Breast epithelium (tissue), 4 donors: Measurements from ENCODE around the gene GRM4. TPM values are rescaled to one million over a fixed set of nuclear protein-coding genes. Genes with fewer than 3 reads are reported as not detected.

Source experiments
- DNase-seq, 2 donors: peaks; one replicate each; pipeline ENCODE4 v3.0.0-alpha.2; 2019; ENCODE audit warnings: low spot score in 2 of 2
- H3K27ac ChIP-seq, 2 donors: fragments of 200-600 bp; sonication (generic) in 1 of 2; one replicate each; pipeline ENCODE4 v1.5.1; 2016 to 2019; ENCODE audit warnings: mild to moderate bottlenecking in 1 of 2
- H3K27me3 ChIP-seq, 2 donors: fragments of 200-600 bp; sonication (generic) in 1 of 2; one replicate each; pipeline versions ENCODE4 v1.5.1 to v1.6.0; 2017 to 2019; ENCODE audit warnings: control low read depth in 1 of 2, mild to moderate bottlenecking in 1 of 2
- H3K36me3 ChIP-seq: fragments of 200-600 bp; one replicate; pipeline ENCODE4 v1.5.1; 2019
- H3K4me1 ChIP-seq, 2 donors: fragments of 200-600 bp; sonication (generic); one replicate each; pipeline ENCODE4 v1.5.1; 2016 to 2019; ENCODE audit warnings: control low read depth in 1 of 2
- H3K4me3 ChIP-seq, 3 donors: fragments of 200-600 bp; sonication (generic); 1 replicate in 2 of 3; 2 replicates in 1 of 3; pipeline ENCODE4 v1.5.1; 2016 to 2019; ENCODE audit warnings: mild to moderate bottlenecking in 3 of 3, moderate library complexity in 2 of 3
- H3K9me3 ChIP-seq, 2 donors: fragments of 200-600 bp; sonication (generic) in 1 of 2; one replicate each; pipeline ENCODE4 v1.5.1; 2016 to 2019; ENCODE audit warnings: control low read depth in 1 of 2
- CTCF ChIP-seq, 3 donors: fragments of 450-650 bp; IDR thresholded peaks; one replicate each; pipeline ENCODE4 v1.5.1; 2016 to 2017; ENCODE audit warnings: antibody characterized with exemption in 3 of 3, mild to moderate bottlenecking in 3 of 3, moderate library complexity in 3 of 3
- POLR2A ChIP-seq: fragments of 450-650 bp; IDR thresholded peaks from one replicate; pipeline ENCODE4 v1.6.1; 2016; ENCODE audit warnings: antibody characterized with exemption, mild to moderate bottlenecking, moderate library complexity
- POLR2AphosphoS5 ChIP-seq, 3 donors: sonication (generic); formaldehyde crosslinking; IDR thresholded peaks; one replicate each; pipeline ENCODE4 v1.6.1; 2017; ENCODE audit warnings: antibody characterized with exemption in 3 of 3
- intact Hi-C: fragments of 100-400 bp; cut with DNase I; formaldehyde crosslinking; loops from one replicate; pipeline ENCODE4 v1.15.1; 2023; ENCODE audit warnings: low total_unique reads
- total RNA-seq, 3 donors: library from RNA; depleted of rRNA; stranded (reverse); fragments of >200 nt; gene quantifications; one replicate each; pipeline ENCODE4 v1.1.0, GENCODE V29; 2016

Gene GRM4
- total RNA-seq, 3 donors from 2014 or later = not detected

- Histone ChIP-seq H3K9me3 (no peaks in the 10 kb centered on the region), H3K4me3 (no peak overlapping the region), H3K4me1 (no peaks in the 10 kb centered on the region), H3K36me3 (no peaks in the 10 kb centered on the region), H3K27me3 (no peaks in the 10 kb centered on the region), H3K27ac (no peak overlapping the region)
- no peak for TF ChIP-seq POLR2AphosphoS5 (IDR thresholded peaks at IDR 0.05)
- no peak for TF ChIP-seq CTCF (IDR thresholded peaks at IDR 0.05)
- no peak for TF ChIP-seq POLR2A
- no peak for DNase-seq
- intact Hi-C loops = loop anchor here (10.0 kb wide), 1 partner anchor 461 kb away; no protein-coding TSS in a partner anchor
These were observed 160.6 kb downstream of the GRM4 start for GRCh38 chr6:33985313-33985751.

DNA sequence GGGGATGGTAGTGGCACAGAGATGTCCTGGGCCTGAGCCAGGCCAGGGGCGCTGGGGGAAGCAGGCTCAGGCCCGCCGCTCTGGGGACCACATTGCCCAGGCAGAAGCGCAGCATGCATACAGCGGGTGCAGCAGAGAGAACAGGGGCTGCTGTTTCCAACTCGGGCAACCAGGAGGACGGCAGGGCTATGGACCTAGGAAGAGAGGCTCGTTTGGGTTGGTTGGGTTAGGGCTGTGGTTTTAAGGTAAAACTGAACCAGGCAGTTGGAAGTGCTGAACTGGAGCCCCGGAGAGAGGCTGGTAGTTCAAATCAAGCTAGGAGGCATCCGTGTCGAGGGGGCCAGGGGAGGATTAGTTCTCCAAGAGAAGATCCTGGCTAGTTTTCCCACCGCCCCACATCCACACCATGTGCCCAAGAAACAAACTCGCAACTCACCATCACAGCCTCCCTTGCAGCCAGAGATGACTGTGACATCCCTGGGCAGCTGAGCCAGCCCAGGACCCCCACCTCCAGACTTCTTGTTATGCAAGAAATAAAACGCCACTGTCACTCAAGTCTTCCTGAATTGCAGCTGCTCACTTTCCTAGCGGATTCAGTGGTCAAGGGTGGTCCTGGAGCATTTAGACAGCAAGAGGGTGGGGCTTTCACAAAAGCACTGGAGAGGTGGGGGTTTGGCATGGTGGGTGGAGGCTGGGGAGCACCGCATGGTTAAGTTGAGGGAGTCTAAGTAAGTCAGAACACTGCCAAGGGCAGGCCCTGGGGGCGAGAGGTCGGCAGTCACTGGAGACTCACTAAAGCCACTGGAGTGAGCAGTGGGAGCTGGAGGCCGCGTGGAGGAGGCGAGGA lies 161.2 kb downstream of the GRM4 start:
- H3K27me3 ChIP-seq = no peaks in the 10 kb centered on the region
- H3K4me3 ChIP-seq = no peak overlapping the region
- intact Hi-C loops = loop anchor here (10.0 kb wide), 1 partner anchor 460 kb away; no protein-coding TSS in a partner anchor
- H3K36me3 ChIP-seq = no peaks in the 10 kb centered on the region
- no peak for TF ChIP-seq CTCF (IDR thresholded peaks at IDR 0.05)
- no peak for TF ChIP-seq POLR2A
- no peak for TF ChIP-seq POLR2AphosphoS5 (IDR thresholded peaks at IDR 0.05)
- H3K4me1 ChIP-seq = no peaks in the 10 kb centered on the region
- no peaks in the 10 kb centered on the region for H3K9me3 ChIP-seq
- peak in 1 of 2 donors; percentile 48 for DNase-seq
- H3K27ac ChIP-seq = no peak overlapping the region

- peak in 1 of 2 donors; percentile 27 for DNase-seq
- intact Hi-C loops = loop anchor here (10.0 kb wide), 1 partner anchor 459 kb away; no protein-coding TSS in a partner anchor
- no peaks in the 10 kb centered on the region for H3K4me1 ChIP-seq
- no peak for TF ChIP-seq POLR2A
- TF ChIP-seq POLR2AphosphoS5 (IDR thresholded peaks at IDR 0.05) = no peak
- TF ChIP-seq CTCF (IDR thresholded peaks at IDR 0.05) = no peak
- H3K27me3 ChIP-seq = no peaks in the 10 kb centered on the region
- H3K27ac ChIP-seq = peak overlapping the region in 1 of 2 donors; percentile 20
- H3K4me3 ChIP-seq = no peak overlapping the region
- H3K9me3 ChIP-seq = no peaks in the 10 kb centered on the region
- H3K36me3 ChIP-seq = no peaks in the 10 kb centered on the region
These were observed 162.0 kb downstream of the GRM4 start for GRCh38 chr6:33983721-33984465.

DNA sequence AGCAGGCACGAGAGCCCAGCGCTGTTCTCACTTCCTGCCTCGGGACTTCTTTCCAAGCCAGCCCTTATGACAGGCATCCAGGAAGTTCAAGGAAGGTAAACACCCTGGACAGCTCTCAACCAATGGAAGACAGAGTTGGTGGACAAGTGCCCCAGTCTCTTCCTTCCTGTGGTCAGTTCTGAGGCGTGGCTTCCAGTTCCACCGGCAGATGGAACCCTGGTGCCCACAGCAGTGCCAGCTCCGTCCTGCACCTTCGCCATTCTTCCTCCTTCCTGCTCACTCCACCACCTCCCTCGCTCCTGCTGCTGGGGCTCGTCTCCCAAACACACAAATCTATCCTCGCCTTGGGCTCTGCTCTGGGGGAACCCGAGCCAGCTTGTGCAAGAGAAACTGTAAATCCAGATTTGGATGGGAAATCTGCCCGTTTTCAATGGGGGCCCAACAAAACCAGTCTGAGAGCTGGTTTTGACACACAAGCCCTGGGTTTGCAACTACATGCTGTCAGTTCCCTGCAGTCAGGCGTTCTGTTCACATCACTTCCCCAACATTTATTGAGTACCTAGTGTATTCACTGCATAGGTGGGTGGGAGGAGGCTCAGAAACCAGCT lies 162.7 kb downstream of the GRM4 start:
- DNase-seq = peak; percentile 41 to 61
- no peaks in the 10 kb centered on the region for H3K36me3 ChIP-seq
- H3K27me3 ChIP-seq = no peaks in the 10 kb centered on the region
- intact Hi-C loops = loop anchor here (10.0 kb wide), 1 partner anchor 458 kb away; no protein-coding TSS in a partner anchor
- no peaks in the 10 kb centered on the region for H3K9me3 ChIP-seq
- peak overlapping the region in 1 of 3 donors; percentile 45 for H3K4me3 ChIP-seq
- TF ChIP-seq POLR2A = no peak
- no peak for TF ChIP-seq POLR2AphosphoS5 (IDR thresholded peaks at IDR 0.05)
- TF ChIP-seq CTCF (IDR thresholded peaks at IDR 0.05) = no peak
- H3K4me1 ChIP-seq = no peaks in the 10 kb centered on the region
- H3K27ac ChIP-seq = peak overlapping the region in 1 of 2 donors; percentile 20
